ENCODE measurements around the gene IL1B. TPM values are rescaled to one million over a fixed set of nuclear protein-coding genes. Genes with fewer than 3 reads are reported as not detected.
A peak's percentile ranks its signal among the peaks of the same experiment; 100 is the strongest.

The IL1B gene
- total RNA-seq, 1 donor, result 0.36 TPM

- Histone ChIP-seq H3K27me3 (ENCODE audit: insufficient read depth, low read length) (no peaks in the 10 kb centered on the region), H3K36me3 (ENCODE audit: insufficient read depth, low read length) (no peaks in the 10 kb centered on the region), H3K4me1 (ENCODE audit: insufficient read depth, low read length) (peaks cover 10% of the 10 kb centered on the region), H2AFZ (ENCODE audit: low read length) (no peak overlapping the region), H3K4me2 (ENCODE audit: insufficient read depth, low read length) (no peak overlapping the region), H4K20me1 (ENCODE audit: insufficient read depth, low read length) (no peaks in the 10 kb centered on the region), H3K4me3 (ENCODE audit: insufficient read depth, low read length) (no peak overlapping the region), H3K9me3 (ENCODE audit: low read depth, low read length) (no peaks in the 10 kb centered on the region), H3K79me2 (ENCODE audit: insufficient read depth, low read length) (no peaks in the 10 kb centered on the region), H3K27ac (ENCODE audit: low read depth, low read length) (no peak overlapping the region)
- DNase-seq (ENCODE audit: insufficient read length, low spot score, missing footprints), result no peak
- no peak for TF ChIP-seq CTCF (IDR thresholded peaks at IDR 0.05; ENCODE audit: extremely low read depth, low read depth, low read length)
Observed at GRCh38 chr2:112787294-112787693, 49.3 kb downstream of the IL1B start.

- peak within 1 kb of the TSS; percentile 58 for H2AFZ ChIP-seq (ENCODE audit: low read length)
Observed at GRCh38 chr2:112784199-112785189, 52.1 kb downstream of the IL1B start, which contains the start of gene IL1A. Gene IL1A, minus strand, starts transcription at chr2:112784493. Its CDS starts 723 bp downstream, at chr2:112783770.

GRCh38 chr2:112783187-112783714, 53.3 kb downstream of the IL1B start:
- Histone ChIP-seq H3K36me3 (ENCODE audit: insufficient read depth, low read length) (no peaks in the 10 kb centered on the region), H3K4me3 (ENCODE audit: insufficient read depth, low read length) (no peak overlapping the region), H3K27me3 (ENCODE audit: insufficient read depth, low read length) (no peaks in the 10 kb centered on the region), H3K4me1 (ENCODE audit: insufficient read depth, low read length) (peaks cover 10% of the 10 kb centered on the region), H3K9me3 (ENCODE audit: low read depth, low read length) (no peaks in the 10 kb centered on the region), H2AFZ (ENCODE audit: low read length) (no peak overlapping the region), H3K27ac (ENCODE audit: low read depth, low read length) (no peak overlapping the region), H3K79me2 (ENCODE audit: insufficient read depth, low read length) (no peaks in the 10 kb centered on the region), H4K20me1 (ENCODE audit: insufficient read depth, low read length) (no peaks in the 10 kb centered on the region), H3K4me2 (ENCODE audit: insufficient read depth, low read length) (no peak overlapping the region)
- DNase-seq (ENCODE audit: insufficient read length, low spot score, missing footprints), result no peak
- TF ChIP-seq CTCF (IDR thresholded peaks at IDR 0.05; ENCODE audit: extremely low read depth, low read depth, low read length), result no peak

More at GRCh38 chr2:112784199-112785189, 52.1 kb downstream of the IL1B start, which contains the start of gene IL1A:
- Histone ChIP-seq H3K79me2 (ENCODE audit: insufficient read depth, low read length) (no peaks in the 10 kb centered on the region), H3K27ac (ENCODE audit: low read depth, low read length) (no peak within 1 kb of the TSS), H3K4me2 (ENCODE audit: insufficient read depth, low read length) (peak within 1 kb of the TSS; percentile 68), H3K4me1 (ENCODE audit: insufficient read depth, low read length) (peaks cover 10% of the 10 kb centered on the region), H3K4me3 (ENCODE audit: insufficient read depth, low read length) (peak within 1 kb of the TSS; percentile 44), H3K36me3 (ENCODE audit: insufficient read depth, low read length) (no peaks in the 10 kb centered on the region), H3K27me3 (ENCODE audit: insufficient read depth, low read length) (no peaks in the 10 kb centered on the region), H3K9me3 (ENCODE audit: low read depth, low read length) (no peaks in the 10 kb centered on the region), H4K20me1 (ENCODE audit: insufficient read depth, low read length) (no peaks in the 10 kb centered on the region)
- TF ChIP-seq CTCF (IDR thresholded peaks at IDR 0.05; ENCODE audit: extremely low read depth, low read depth, low read length), result no peak
- peak; percentile 65 for DNase-seq (ENCODE audit: insufficient read length, low spot score, missing footprints)
